ENCODE data around the gene CCDC57.
"Not testable (repeated sequence)": the region's sequence is repeated elsewhere in the genome, so short reads cannot be mapped to it uniquely, and the experiment has no call there.

The CCDC57 gene, protein sequence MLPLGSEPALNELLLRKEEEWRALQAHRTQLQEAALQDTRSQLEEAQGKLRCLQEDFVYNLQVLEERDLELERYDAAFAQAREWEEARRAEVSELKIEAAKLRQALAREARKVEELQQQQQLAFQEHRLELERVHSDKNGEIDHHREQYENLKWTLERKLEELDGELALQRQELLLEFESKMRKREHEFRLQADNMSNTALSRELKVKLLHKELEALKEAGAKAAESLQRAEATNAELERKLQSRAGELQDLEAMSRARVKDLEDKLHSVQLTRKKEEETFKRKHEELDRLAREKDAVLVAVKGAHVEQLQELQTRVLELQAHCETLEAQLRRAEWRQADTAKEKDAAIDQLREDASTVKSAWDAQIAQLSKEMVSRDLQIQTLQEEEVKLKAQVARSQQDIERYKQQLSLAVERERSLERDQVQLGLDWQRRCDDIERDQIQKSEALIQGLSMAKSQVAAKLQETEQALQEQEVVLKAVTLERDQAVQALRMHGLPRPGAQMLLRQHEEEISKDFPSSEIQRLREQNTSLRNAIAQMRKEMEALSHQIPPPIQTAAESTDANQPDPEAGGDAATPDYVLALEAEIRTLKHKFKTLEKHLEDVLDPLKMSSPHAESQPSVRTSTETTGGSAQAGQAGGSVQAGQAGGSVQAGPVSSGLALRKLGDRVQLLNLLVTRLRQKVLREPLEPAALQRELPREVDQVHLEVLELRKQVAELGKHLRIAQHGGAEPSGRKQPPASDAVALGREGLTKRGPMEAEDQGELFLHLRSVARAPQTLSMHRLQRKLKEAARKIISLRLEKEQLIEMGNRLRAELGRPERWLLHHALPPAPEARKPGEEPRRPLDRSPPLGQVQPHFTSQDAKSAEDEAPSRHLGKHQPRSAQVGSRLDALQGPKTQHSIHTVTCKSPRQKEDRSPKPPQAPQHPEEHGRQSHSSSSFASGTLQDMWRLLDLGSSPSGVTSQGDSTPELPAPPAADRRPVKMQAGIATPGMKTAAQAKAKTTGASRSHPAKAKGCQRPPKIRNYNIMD

DNA sequence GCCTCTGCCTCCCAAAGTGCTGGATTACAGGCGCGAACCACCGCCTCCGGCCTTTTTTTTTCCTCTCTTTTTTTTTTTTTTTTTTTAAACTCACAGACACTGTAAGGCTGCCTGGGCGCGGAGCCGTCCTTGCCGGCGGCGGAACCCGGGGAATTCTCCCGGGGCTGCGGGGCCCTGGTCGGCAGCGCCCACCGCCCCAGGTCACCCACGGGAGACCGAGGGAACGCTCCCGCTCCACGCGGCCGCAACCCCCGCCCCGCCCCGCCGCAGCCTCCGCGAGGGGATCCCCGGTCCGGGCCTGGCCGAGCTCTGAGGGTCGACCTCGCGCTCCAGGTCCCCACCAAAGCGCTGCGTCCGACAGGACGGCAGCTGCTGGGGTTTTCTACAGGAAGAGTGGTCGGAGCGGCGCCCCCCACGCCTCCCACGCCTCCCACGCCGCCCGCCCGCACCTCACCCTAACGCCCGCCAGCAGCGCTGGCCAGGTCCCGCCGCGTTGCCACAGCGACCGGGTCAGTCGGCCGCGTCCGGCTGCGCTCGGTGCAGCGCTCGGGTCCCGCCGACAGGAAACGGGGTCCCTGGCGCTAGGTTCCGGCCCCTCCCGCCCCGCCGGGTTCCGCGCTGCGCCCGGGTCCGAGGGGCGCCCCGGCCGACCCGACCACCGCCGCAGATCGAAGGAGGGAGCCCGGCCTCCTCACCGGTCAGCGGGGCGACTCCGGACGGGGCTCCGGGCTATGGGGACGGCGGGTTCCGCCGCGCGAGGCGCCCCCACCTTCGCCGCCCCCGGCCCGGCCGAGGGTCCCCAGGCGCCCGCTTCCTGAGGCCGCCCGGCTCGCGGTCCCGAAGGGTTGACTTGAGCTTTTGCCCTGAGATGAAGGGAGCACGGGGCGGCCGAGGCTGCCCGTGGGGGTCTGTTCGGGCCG lies at the start of gene CCDC57:
CCDC57 (minus strand) TSS at position 512 of the 920 bp plus-strand sequence. CDS start 10,898 bp downstream, outside the sequence.
- DNase-seq, result peak; percentile 87

DNA sequence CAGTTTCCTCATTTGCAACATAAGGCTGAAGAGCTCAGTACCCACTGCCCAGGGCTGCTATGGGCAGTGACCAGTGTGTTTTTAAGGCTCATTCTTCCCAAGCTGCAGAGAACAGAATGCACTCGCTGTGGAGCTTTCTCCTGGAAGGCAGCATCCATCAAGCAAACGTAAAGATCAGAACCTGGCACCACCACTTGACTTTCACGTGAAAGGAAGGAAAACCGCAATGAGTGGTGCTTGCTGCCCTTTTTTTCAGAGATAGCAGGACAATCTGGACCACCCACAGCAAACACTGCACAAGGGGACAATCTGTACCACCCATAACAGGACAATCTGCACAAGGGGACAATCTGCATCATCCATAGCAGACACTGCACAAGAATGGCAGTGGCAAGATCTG lies 49.7 kb upstream of the CCDC57 start:
- no peak for DNase-seq

DNA sequence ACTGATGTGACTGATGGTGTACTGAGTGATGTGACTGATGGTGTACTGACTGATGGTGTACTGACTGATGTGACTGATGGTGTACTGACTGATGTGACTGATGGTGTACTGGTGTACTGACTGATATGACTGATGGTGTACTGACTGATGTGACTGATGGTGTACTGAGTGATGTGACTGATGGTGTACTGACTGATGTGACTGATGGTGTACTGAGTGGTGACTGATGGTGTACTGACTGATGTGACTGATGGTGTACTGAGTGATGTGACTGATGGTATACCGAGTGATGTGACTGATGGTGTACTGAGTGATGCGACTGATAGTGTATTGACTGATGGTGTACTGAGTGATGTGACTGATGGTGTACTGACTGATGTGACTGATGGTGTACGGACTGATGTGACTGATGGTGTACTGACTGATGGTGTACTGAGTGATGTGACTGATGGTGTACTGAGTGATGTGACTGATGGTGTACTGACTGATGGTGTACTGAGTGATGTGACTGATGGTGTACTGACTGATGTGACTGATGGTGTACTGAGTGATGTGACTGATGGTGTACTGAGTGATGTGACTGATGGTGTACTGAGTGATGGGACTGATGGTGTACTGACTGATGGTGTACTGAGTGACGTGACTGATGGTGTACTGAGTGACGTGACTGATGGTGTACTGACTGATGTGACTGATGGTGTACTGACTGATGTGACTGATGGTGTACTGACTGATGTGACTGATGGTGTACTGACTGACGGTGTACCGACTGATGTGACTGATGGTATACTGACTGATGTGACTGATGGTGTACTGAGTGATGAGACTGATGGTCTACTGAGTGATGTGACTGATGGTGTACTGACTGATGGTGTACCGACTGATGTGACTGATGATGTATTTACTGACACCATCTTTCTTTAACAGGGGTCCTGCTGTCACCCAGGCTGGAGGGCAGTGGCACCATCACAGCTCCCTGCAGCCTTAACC lies 47.6 kb upstream of the CCDC57 start:
- DNase-seq, result not testable (repeated sequence)

DNA sequence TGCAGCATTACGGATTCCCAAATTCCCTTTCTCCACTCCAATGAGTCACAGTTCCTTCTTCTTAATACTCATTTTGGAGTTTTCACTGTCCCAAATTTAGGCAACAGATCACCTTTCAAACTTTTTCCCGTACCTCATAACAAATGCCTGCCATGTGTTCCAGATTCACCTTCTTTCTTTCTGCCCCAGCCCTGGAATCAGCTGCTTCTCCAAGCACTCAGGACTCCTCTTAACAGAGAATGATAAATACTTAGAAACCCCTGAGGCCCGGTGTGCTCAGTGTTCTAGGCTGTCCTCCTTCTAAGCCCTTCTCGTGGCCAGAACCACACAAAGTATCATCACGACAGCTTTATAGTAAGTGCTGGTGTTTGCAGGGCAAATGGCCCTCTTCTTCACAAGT lies 45.9 kb upstream of the CCDC57 start:
- no peak for DNase-seq

DNA sequence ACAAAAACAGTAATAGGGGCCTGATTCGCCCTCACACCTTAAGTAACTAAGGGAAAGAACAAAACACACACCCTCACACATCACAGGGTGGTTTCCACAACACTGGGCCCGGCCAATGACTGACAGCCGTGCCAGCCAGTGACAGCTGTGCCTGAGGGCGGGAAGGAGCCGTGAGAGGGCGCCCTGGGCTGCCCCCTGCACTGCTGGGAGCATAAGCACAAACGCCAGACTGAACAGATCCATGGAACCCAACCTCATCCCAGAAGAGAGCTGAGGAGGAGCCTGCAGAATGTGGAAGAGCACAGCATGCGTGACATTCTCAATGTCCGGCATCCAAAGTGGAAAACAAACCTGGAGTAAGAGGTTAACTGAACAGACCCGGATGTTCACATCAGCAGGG lies 44.8 kb upstream of the CCDC57 start:
- DNase-seq, result peak; percentile 69

DNA sequence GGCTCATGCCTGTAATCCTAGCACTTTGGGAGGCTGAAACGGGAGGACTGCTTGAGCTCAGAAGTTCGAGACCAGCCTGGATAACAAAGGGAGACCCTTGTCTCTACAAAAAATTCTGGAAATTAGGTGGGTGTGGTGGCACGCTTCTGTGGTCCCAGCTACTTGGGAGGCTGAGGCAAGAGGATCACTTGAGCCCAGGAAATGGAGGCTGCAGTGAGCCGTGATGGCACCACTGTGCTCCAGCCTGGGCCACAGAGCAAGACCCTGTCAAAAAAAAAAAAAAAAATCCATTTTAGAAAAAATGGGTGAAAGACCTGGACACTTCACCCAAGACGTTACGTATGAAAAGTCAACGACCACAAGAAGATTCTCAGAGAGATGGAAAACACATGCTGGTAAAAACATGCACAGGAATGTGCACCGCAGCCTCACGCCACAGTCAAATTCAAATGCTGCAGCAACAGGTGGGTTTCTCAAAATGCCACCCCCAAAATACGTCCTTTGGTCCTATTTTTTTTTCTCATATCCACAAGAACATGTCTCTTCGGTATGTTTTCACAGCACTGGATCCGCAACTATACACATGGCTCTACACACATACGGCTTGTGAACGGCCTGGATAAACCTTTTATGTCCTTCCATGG lies 43.7 kb upstream of the CCDC57 start:
- no peak for DNase-seq

DNA sequence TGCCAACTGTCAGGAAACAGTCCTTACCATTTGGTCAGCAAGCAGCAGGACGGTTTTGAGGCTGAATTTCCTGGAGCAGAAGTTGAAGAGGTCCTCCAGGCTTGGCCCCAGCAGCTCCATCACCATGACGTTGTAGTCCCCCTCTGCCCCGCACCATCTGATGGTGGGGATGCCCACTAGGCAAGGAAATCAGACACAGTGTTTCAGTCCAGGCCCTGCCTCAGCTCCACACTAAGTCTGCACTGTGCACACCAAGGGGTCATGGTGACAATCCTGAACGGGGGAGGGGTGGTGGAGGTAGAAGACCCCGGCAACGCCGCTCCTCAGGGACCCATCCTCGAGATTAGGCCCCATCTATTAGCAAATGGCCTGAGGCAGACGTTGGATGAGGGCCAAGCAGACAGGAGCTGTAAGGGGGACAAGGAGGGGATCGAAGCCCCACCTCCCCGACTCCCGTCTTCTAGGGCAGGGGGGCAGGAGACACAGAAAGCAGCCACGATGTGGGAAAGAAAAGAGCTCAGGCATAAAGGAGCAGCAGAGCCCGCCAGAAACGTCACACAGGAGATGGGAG lies 42.8 kb upstream of the CCDC57 start:
- DNase-seq, result no peak

DNA sequence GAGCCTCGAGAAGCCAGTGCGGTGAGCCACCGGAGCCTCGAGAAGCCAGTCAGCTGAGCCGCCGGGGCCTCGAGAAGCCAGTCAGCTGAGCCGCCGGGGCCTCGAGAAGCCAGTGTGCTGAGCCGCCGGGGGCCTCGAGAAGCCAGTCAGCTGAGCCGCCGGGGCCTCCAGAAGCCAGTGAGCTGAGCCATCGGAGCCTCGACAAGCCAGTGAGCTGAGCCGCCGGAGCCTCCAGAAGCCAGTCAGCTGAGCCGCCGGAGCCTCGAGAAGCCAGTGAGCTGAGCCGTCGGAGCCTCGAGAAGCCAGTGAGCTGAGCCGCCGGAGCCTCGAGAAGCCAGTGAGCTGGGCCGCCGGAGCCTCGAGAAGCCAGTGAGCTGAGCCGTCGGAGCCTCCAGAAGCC lies 42.1 kb upstream of the CCDC57 start:
- DNase-seq, result not testable (repeated sequence)

DNA sequence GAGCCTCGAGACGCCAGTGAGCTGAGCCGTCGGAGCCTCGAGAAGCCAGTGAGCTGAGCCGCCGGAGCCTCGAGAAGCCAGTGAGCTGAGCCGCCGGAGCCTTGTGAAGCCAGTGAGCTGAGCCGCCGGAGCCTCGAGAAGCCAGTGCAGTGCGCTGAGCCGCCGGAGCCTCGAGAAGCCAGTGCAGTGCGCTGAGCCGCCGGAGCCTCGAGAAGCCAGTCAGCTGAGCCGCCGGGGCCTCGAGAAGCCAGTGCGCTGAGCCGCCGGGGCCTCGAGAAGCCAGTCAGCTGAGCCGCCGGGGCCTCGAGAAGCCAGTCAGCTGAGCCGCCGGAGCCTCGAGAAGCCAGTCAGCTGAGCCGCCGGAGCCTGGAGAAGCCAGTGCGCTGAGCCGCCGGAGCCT lies 41.5 kb upstream of the CCDC57 start:
- DNase-seq, result not testable (repeated sequence)

DNA sequence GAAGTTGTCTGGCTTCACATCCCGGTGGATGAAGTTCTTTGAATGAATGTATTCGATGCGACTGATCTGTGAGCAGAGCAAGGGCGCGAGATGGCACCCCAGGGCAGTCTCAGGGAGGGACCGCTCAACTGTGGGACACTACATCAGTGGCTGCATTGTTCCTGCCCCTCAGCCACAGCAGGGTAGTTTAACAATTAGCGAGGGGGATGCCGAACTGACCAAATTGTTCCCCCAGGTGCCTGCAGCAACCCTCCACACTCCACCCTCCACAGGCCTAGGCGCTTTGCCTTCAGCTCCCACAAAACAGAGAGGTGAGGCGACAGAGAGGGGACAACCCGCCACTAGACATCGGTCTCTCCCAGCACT lies 40.5 kb upstream of the CCDC57 start:
- no peak for DNase-seq

DNA sequence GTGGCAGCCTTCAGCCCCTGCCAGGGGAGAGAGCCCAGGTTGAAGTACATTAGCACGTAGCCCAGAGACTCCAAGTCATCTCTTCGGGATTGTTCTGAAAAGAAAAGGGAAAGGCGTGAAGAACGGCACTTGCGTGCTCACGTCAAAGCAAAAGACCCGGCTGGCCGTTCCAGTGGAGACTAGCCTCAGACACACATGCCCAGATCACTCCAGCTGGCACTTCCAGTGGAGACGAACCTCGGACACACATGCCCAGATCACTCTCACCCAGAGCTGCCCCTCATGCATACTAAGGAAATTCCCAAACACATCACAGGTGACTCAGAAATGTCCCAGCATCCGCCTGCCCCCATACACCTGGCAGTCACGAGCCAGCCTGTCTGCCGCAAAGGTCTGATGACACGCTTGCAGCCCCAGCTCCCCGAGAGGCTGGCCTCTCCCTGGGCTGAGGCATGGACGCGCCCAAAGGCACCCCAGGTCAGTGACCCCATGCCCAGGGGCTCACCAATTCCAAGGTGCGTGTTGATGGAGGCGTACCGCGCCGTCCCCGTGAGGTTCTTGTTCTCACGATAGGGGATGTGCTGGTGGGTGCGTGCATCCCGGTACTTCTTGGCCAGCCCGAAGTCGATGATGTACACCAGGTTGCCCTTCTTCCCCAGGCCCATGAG lies 40.0 kb upstream of the CCDC57 start:
- DNase-seq, result no peak

DNA sequence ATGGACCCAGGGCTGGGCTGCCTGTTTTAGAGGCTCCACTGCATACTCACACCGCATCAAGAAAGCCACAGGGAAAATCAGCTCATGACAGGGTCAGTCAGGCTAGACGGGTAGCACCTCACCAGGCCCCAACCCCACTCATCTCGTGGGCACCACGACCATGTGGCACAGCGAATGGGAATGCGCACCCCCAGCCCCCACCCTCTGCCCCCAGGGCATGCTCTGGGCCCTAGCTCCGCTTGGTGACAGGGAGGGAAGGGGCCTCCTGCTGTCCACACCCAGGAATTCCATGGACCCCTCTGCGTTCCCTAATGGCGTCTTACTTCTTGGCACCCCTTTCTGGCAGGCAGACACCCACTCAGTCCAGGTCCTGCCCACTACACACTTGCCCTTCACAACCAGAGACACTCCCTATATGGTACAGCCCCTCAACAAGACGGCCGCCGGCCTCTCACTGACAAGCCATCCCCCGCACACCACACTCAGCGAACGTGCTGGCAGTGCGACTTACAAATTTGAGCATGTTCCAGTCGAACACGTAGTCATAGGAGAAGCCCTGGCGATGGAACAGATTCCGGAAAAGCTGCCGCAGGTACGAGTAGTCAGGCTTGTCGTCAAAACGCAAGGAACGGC lies 38.3 kb upstream of the CCDC57 start:
- no peak for DNase-seq

DNA sequence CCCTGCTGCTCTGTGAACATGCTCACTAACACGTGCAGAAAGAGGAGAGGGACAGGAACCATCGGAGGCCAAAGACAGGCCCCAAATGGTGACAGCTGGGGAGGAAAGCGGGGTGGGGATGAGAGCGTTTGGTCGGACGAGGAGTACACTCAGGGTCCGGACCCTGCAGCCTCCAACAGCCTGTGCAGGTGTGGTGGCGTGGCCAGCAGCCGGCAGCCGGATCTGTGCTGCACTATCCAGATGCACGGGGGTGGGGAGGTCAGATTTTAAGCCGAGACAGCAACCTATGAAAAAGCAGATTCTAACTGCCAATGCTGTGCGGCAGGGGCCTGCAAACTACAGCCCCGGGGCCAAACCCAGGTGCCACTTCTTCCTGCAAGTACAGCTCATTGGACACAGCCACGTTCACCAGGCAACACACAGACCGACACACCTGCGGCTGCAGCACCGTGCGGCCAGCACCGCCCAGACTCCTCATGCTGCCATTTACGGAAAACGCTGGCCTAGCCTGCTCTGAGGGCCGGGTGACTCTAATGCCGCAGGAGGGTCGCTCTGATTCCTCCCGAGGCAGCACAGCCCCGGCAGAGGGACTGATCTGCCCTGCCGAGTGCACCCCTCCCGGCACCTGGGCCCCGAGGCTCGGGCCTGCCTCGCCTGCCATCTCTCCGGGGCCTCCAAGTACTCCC lies 37.4 kb upstream of the CCDC57 start:
- DNase-seq, result no peak

DNA sequence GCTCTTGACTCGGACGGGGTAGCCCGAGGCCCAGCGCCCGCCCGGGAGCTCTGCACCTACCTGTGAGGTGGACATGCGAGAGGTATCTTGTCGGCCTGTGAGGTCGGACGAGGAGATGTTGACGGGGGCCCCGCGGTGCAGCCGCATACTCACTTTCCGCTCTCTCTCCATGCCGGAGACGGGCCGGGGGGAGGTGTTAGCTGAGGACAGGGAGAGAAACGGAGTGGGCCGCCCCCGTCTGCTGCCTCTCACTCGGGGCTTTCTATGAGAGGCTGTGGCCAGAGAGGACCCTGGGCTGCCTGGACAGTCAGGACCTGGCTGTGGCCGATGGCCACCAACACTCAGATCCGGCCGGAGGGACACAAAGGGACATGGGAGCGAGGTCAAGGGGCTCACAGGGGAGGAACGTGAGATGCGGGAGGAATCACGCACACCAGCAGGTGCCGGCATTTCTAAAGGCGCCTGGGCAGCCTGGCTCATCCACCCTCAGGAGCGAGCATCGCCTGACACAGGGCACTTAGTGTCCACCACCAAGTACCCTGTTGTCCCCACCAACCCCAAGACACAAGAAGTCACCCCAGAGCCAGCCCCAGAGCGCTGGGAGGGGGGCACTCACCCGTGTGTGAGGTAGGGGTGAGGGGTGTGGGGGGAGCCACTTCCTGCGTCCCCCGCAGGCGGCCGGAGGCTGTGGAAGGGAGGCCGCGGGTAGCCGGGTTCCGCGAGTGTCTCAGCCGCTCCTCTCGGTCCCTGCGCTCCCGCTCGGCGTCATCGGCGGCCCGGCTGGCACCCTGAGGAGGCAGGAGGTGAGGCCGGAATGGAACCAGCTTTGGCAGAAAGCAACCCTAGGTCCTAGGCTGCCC lies 36.4 kb upstream of the CCDC57 start:
- no peak for DNase-seq

DNA sequence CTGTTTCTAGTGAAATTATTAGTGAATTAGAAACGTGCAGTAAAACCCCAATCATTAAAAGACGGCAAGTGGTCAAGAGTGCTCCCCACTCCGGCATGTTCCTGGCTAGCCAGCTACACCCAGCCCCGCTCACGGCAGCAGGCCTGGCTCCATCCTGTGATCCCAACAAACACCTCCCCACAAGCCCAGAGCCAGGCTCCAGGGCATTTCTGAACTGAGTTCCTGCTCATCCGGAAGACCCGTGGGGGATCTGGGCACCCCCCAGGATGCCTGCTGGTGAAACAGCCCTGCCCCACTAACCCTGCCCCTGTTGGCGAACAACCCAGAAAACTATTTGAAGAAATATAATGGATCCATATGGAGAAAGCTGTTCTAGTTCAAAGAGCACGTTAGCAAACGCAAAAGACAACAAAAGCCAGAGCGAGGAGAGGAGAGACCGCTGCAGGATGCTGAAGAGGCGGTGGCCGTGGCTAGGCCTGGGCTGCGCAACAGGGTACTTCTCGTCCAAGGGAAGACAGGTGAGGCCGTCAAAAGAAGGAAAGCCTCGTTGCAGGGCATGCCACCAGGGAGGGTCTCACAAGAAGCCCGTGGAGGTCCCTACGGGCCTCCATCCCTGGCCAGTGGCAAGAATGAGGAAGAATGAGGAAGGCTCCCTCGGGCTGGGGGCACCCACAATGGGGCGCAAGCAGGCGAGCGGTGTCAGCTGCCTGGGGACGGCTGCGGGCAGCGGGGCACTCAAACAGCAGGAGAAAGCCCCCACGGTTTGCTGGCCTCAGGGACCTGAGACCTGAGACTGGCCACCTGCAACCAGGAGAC lies 35.4 kb upstream of the CCDC57 start:
- DNase-seq, result no peak

DNA sequence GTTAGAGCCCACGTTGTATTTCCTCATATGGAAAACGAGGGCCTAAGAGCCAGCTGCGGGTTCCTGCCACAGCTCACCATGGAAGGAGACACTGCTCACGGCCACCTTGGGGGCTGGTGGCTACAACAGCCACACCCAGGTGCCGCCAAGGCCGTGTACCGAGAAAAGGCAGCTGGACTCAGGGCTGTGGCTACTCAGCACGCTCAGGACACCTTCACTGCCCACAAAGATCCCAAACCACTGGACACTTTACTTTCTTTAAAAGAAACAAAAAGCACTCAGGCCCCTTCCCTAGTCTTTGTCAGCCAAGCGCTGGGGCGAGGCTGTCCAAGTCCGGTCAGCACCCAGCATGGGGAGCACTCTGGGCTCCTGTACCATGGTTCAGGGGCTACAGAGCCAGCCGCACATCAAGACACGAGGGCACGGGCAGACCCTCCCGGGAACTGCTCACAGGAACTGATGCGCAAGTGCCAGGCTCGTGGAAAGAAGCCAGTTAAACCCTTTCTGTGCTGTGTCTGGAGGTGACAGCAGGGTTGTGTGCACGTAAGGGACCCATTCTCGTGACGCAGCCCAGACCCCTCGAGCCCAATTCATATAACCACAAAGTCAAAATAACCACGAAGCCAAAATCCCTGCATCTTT lies 34.7 kb upstream of the CCDC57 start:
- no peak for DNase-seq

Data from NCI-H82 (cell line).